HepG2 (cell line): ENCODE data around the gene TUBA4A. TPM values are rescaled to one million over a fixed set of nuclear protein-coding genes. Genes with fewer than 3 reads are reported as not detected.
A peak's percentile ranks its signal among the peaks of the same experiment; 100 is the strongest.

Source experiments
- AGO2 ChIP-seq: fragments of 200-400 bp; formaldehyde crosslinking; optimal IDR thresholded peaks from 2 replicates; pipeline ENCODE3; 2017; ENCODE audit warnings: mild to moderate bottlenecking, low read depth, low read length, moderate library complexity
- EEA1 ChIP-seq: sonication (generic); formaldehyde crosslinking; IDR thresholded peaks from 2 replicates; pipeline ENCODE4 v1.5.1; 2020; ENCODE audit warnings: mild to moderate bottlenecking, missing genetic modification reagents, borderline replicate concordance
- ISL2 ChIP-seq: sonication (generic); formaldehyde crosslinking; IDR thresholded peaks from 2 replicates; pipeline ENCODE4 v1.5.0; 2020; ENCODE audit warnings: missing genetic modification reagents
- NFKB2 ChIP-seq: sonication (generic); formaldehyde crosslinking; IDR thresholded peaks from 2 replicates; pipeline ENCODE4 v1.4.0; 2020; ENCODE audit warnings: missing genetic modification reagents, borderline replicate concordance
- NRL ChIP-seq: sonication (generic); formaldehyde crosslinking; IDR thresholded peaks from 2 replicates; pipeline ENCODE4 v1.5.0; 2020; ENCODE audit warnings: missing genetic modification reagents, mild to moderate bottlenecking, moderate library complexity, borderline replicate concordance
- PHB2 ChIP-seq: fragments of 450-650 bp; IDR thresholded peaks from 2 replicates; pipeline ENCODE4 v1.6.1; 2018; ENCODE audit not compliant: partially characterized antibody
- POLR2A ChIP-seq, 2 experiments: IDR thresholded peaks; 2 replicates each; pipeline ENCODE4 v1.6.1; 2011; ENCODE audit warnings: low read depth in 2 of 2, low read length in 2 of 2, mild to moderate bottlenecking in 1 of 2, moderate library complexity in 1 of 2; ENCODE audit not compliant: insufficient read depth in 1 of 2
- POLR2AphosphoS5 ChIP-seq: IDR thresholded peaks from 2 replicates; pipeline ENCODE4 v1.6.1; 2012; ENCODE audit warnings: low read depth, low read length
- POLR2G ChIP-seq: fragments of 200-400 bp; formaldehyde crosslinking; IDR thresholded peaks from 2 replicates; pipeline ENCODE4 v1.6.1; 2018; ENCODE audit warnings: mild to moderate bottlenecking, low read depth, low read length, moderate library complexity
- SP4 ChIP-seq: sonication (generic); formaldehyde crosslinking; IDR thresholded peaks from 2 replicates; pipeline ENCODE4 v1.8.1; 2023; ENCODE audit warnings: mild to moderate bottlenecking, missing genetic modification reagents
- THAP8 ChIP-seq: sonication (generic); formaldehyde crosslinking; IDR thresholded peaks from 2 replicates; pipeline ENCODE4 v1.5.1; 2020; ENCODE audit warnings: missing genetic modification reagents, mild to moderate bottlenecking, borderline replicate concordance
- TSC22D2 ChIP-seq: sonication (generic); formaldehyde crosslinking; IDR thresholded peaks from 2 replicates; pipeline ENCODE4 v1.5.1; 2020; ENCODE audit warnings: missing genetic modification reagents, mild to moderate bottlenecking, borderline replicate concordance
- ZBTB38 ChIP-seq: sonication (generic); formaldehyde crosslinking; IDR thresholded peaks from 2 replicates; pipeline ENCODE4 v1.5.1; 2020; ENCODE audit warnings: mild to moderate bottlenecking, missing genetic modification reagents
- ZFY ChIP-seq: sonication (generic); formaldehyde crosslinking; IDR thresholded peaks from 2 replicates; pipeline ENCODE4 v1.4.0; 2020; ENCODE audit warnings: missing genetic modification reagents
- ZNF17 ChIP-seq: sonication (generic); formaldehyde crosslinking; IDR thresholded peaks from 2 replicates; pipeline ENCODE4 v1.5.0; 2020; ENCODE audit warnings: mild to moderate bottlenecking, missing genetic modification reagents
- ZNF225 ChIP-seq: sonication (generic); formaldehyde crosslinking; IDR thresholded peaks from 2 replicates; pipeline ENCODE4 v1.4.0; 2020; ENCODE audit warnings: mild to moderate bottlenecking, missing genetic modification reagents
- ZNF263 ChIP-seq: sonication (generic); formaldehyde crosslinking; IDR thresholded peaks from 2 replicates; pipeline ENCODE4 v1.4.0; 2020; ENCODE audit warnings: missing genetic modification reagents
- ZNF501 ChIP-seq: sonication (generic); formaldehyde crosslinking; IDR thresholded peaks from 2 replicates; pipeline ENCODE4 v1.5.1; 2020; ENCODE audit warnings: mild to moderate bottlenecking, moderate library complexity, missing genetic modification reagents
- ZNF598 ChIP-seq: sonication (generic); formaldehyde crosslinking; IDR thresholded peaks from 2 replicates; pipeline ENCODE4 v1.5.1; 2020; ENCODE audit warnings: mild to moderate bottlenecking, missing genetic modification reagents, borderline replicate concordance
- ZNF770 ChIP-seq: sonication (generic); formaldehyde crosslinking; IDR thresholded peaks from 2 replicates; pipeline ENCODE4 v1.5.0; 2020; ENCODE audit warnings: mild to moderate bottlenecking, missing genetic modification reagents
- ZNF891 ChIP-seq: sonication (generic); formaldehyde crosslinking; IDR thresholded peaks from 2 replicates; pipeline ENCODE4 v1.5.0; 2020; ENCODE audit warnings: mild to moderate bottlenecking, missing genetic modification reagents
- ZSCAN21 ChIP-seq: sonication (generic); formaldehyde crosslinking; IDR thresholded peaks from 2 replicates; pipeline ENCODE4 v1.8.0; 2022; ENCODE audit warnings: mild to moderate bottlenecking, missing genetic modification reagents, moderate library complexity, borderline replicate concordance
- polyA plus RNA-seq, 8 experiments: library from polyadenylated mRNA; depleted of rRNA in 3 of 8; stranded (reverse) in 7 of 8; unstranded in 1 of 8; fragments of >200 nt; fragmentation: Illumina TruSeq in 4 of 8; extraction: Trizol in 4 of 8; gene quantifications; 2 replicates each; pipeline versions ENCODE4 v1.2.1 to v1.2.3, GENCODE V29; 2011 to 2016; ENCODE audit warnings: low read depth in 4 of 8, missing spikeins in 1 of 8, mixed read lengths in 1 of 8; ENCODE audit not compliant: insufficient read depth in 1 of 8
- total RNA-seq, 5 experiments: library from RNA; depleted of rRNA; stranded (reverse); fragments of >200 nt; fragmentation: Illumina TruSeq; extraction: Trizol; gene quantifications; 2 replicates each; pipeline ENCODE4 v1.2.3, GENCODE V29; 2016; ENCODE audit warnings: low read depth in 1 of 5
- TF ChIP-seq, protein P1 (sequence below): sonication (generic); formaldehyde crosslinking; IDR thresholded peaks from 2 replicates; pipeline ENCODE4 v1.5.1; 2020; ENCODE audit warnings: mild to moderate bottlenecking, missing genetic modification reagents, moderate library complexity

The TUBA4A gene
- total and polyA plus RNA-seq, 2 of the 13 experiments (the other 11 are each of a cell fraction or from before 2014, with no cell fraction given), result 1.3 to 12.7 TPM

DNA sequence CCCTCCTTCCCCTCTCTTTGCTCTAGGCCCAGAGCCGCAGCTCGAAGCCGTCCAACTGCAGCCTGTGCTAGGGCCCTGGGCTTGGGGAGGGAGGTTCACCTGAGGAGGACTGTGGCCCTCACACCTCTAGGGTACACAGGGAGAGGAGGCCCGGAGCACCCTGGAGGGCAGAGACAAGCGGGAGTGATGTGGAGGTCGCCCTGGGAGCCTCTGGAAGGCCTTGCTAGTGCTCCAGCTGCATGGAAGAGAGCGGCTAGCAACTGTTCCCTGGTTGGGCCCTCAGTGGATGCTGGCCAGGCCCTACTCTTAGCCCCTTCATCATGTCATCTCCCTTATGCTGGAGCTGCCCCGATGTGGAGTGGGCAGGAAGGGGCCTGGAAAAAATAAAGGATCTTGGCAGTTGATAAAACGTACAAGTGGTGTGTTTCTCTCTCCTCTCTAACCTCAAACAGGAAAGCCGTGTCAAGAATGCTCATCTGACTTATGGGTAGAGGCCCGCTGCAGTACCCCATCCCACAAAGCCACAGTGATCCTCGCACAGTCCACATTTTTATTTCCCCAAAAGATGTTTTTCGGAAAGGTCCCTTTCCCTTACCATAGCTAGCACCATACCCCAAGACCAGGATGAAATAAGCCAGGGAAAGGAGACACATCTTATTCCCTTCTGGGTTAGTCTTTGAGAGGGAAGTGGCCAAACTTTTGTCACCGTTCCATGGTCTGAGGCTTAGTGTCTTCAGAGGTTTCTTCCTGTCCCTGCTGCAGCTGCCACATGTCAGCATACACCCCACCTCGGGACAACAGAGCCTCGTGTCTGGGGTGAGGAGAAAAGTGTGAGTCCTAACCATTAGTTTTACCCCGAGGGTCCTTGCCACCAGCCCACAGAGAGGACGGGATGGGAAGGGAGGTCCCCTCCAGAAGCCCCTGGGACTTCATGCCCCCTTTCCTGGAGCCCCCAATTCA, 44.2 kb downstream of the TUBA4A start (continued):
- TF ChIP-seq POLR2G, result peak; percentile 66
- no peak for TF ChIP-seq ZNF598 (CRISPR knock-in tag)
- peak; percentile 52; the same call in 1 of the 2 replicates for TF ChIP-seq ZBTB38
- TF ChIP-seq, protein P1, sequence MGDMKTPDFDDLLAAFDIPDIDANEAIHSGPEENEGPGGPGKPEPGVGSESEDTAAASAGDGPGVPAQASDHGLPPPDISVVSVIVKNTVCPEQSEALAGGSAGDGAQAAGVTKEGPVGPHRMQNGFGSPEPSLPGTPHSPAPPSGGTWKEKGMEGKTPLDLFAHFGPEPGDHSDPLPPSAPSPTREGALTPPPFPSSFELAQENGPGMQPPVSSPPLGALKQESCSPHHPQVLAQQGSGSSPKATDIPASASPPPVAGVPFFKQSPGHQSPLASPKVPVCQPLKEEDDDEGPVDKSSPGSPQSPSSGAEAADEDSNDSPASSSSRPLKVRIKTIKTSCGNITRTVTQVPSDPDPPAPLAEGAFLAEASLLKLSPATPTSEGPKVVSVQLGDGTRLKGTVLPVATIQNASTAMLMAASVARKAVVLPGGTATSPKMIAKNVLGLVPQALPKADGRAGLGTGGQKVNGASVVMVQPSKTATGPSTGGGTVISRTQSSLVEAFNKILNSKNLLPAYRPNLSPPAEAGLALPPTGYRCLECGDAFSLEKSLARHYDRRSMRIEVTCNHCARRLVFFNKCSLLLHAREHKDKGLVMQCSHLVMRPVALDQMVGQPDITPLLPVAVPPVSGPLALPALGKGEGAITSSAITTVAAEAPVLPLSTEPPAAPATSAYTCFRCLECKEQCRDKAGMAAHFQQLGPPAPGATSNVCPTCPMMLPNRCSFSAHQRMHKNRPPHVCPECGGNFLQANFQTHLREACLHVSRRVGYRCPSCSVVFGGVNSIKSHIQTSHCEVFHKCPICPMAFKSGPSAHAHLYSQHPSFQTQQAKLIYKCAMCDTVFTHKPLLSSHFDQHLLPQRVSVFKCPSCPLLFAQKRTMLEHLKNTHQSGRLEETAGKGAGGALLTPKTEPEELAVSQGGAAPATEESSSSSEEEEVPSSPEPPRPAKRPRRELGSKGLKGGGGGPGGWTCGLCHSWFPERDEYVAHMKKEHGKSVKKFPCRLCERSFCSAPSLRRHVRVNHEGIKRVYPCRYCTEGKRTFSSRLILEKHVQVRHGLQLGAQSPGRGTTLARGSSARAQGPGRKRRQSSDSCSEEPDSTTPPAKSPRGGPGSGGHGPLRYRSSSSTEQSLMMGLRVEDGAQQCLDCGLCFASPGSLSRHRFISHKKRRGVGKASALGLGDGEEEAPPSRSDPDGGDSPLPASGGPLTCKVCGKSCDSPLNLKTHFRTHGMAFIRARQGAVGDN (CRISPR knock-in tag), result peak; percentile 66
- no peak for TF ChIP-seq PHB2
- TF ChIP-seq ZFY (CRISPR knock-in tag), result peak; percentile 36
- TF ChIP-seq TSC22D2, result no peak
- peak; percentile 38; the same call in 1 of the 2 replicates for TF ChIP-seq NFKB2 (CRISPR knock-in tag)
- no peak for TF ChIP-seq ISL2 (CRISPR knock-in tag)
- TF ChIP-seq POLR2AphosphoS5, result peak; percentile 32
- TF ChIP-seq AGO2, result peak; percentile 56
- no peak for TF ChIP-seq EEA1 (CRISPR knock-in tag)
- TF ChIP-seq ZNF501 (CRISPR knock-in tag), result 0 out of 2 replicates have a peak, but pooled peaks have one; percentile 24
- TF ChIP-seq SP4 (CRISPR knock-in tag), result no peak
- TF ChIP-seq ZNF225 (CRISPR knock-in tag), result 0 out of 2 replicates have a peak, but pooled peaks have one; percentile 74
- TF ChIP-seq THAP8, result 0 out of 2 replicates have a peak, but pooled peaks have one; percentile 30
- 0 out of 2 replicates have a peak, but pooled peaks have one; percentile 64 for TF ChIP-seq NRL (CRISPR knock-in tag)
- peak; percentile 79 for TF ChIP-seq ZNF263 (CRISPR knock-in tag)
- peak in 1 of 2 experiments; percentile 20; a peak in 1 of 4 replicates for TF ChIP-seq POLR2A (IDR thresholded peaks at IDR 0.05; ENCODE audit: insufficient read depth in 1 of 2, low read depth in 2 of 2, low read length in 2 of 2)
- TF ChIP-seq ZSCAN21 (CRISPR knock-in tag), result peak; percentile 2; the same call in 1 of the 2 replicates
- peak; percentile 22; the same call in 1 of the 2 replicates for TF ChIP-seq ZNF770
- TF ChIP-seq ZNF891 (CRISPR knock-in tag), result peak; percentile 50; the same call in 1 of the 2 replicates
- 0 out of 2 replicates have a peak, but pooled peaks have one; percentile 41 for TF ChIP-seq ZNF17 (CRISPR knock-in tag)
